ENCODE data around the gene TCF12. TPM values are rescaled to one million over a fixed set of nuclear protein-coding genes. Genes with fewer than 3 reads are reported as not detected.
"Not testable (repeated sequence)": the region's sequence is repeated elsewhere in the genome, so short reads cannot be mapped to it uniquely, and the experiment has no call there.

The TCF12 gene
- total RNA-seq, 3 donors from 2014 or later (not counting 1 experiment from before 2014, with no cell fraction given): 84.1 to 111 (median 107) TPM

DNA sequence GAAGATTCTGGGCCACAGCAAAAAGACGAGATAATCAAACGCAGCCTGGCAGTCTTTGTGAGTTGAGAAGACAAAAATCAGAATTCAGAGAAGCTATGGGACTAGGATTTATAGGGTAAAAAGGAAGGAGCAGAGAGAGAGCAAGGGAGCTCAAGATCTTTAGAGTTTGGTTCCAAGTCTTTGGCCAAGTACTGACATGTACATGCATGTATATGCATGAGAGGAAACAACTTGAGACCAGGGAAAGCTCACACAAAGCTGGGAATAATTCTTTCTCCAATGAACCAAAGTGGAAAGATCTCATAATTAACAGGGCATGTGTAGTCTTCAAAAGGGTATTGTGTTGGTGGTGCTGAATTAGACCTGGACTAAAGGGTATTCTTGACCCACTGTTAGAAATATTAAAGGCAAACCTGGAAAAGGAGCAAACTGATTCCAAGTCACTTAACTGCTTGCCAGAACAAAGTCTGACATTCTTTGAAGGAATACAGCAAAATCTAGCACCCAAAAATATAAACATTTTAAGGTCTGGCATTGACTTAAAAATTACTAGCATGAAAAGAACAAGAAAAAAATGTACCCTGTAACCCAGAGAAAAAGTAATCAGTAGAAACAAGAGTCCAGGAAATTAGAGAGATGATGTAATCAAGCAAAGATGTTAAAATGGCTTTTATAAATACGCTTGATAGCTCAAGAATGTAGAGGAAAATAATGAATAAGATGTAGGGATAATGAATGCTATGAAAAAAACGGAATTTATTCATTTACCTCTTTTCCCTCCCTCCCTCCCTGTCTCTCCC lies 231.8 kb downstream of the TCF12 start:
- ATAC-seq: no peak
- Mint-ChIP-seq H3K4me1 (peaks cover 25 to 34% of the 10 kb centered on the region in 2 donors), H3K27ac (no peak overlapping the region), H3K4me3 (no peak overlapping the region), H3K9me3 (peaks cover 0 to 9% of the 10 kb centered on the region in 2 donors), H3K36me3 (peaks cover 12% of the 10 kb centered on the region), H3K27me3 (ENCODE audit: low read depth in 2 of 2) (no peaks in the 10 kb centered on the region)
- H3K27ac ChIP-seq (ENCODE audit: low read length): no peak overlapping the region
- DNase-seq: no peak
- intact Hi-C loops (cut with micrococcal nuclease): no loop called here
- H3K27me3 ChIP-seq (ENCODE audit: control insufficient read depth, insufficient read depth, low read length): no peaks in the 10 kb centered on the region
- H3K36me3 ChIP-seq (ENCODE audit: control insufficient read depth, insufficient read depth, low read length): no peaks in the 10 kb centered on the region
- no peak overlapping the region for H3K4me3 ChIP-seq (ENCODE audit: low read length)
- TF ChIP-seq, protein P1, sequence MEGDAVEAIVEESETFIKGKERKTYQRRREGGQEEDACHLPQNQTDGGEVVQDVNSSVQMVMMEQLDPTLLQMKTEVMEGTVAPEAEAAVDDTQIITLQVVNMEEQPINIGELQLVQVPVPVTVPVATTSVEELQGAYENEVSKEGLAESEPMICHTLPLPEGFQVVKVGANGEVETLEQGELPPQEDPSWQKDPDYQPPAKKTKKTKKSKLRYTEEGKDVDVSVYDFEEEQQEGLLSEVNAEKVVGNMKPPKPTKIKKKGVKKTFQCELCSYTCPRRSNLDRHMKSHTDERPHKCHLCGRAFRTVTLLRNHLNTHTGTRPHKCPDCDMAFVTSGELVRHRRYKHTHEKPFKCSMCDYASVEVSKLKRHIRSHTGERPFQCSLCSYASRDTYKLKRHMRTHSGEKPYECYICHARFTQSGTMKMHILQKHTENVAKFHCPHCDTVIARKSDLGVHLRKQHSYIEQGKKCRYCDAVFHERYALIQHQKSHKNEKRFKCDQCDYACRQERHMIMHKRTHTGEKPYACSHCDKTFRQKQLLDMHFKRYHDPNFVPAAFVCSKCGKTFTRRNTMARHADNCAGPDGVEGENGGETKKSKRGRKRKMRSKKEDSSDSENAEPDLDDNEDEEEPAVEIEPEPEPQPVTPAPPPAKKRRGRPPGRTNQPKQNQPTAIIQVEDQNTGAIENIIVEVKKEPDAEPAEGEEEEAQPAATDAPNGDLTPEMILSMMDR (IDR thresholded peaks at IDR 0.05): no peak
- H3K9me3 ChIP-seq (ENCODE audit: control insufficient read depth, insufficient read depth, low read length): peaks cover 8% of the 10 kb centered on the region
- 98% methylated on average over 3 of the region's 4 CpGs for WGBS (ENCODE audit: insufficient coverage)
- H3K4me1 ChIP-seq (ENCODE audit: control insufficient read depth, insufficient read depth, low read length): no peaks in the 10 kb centered on the region

DNA sequence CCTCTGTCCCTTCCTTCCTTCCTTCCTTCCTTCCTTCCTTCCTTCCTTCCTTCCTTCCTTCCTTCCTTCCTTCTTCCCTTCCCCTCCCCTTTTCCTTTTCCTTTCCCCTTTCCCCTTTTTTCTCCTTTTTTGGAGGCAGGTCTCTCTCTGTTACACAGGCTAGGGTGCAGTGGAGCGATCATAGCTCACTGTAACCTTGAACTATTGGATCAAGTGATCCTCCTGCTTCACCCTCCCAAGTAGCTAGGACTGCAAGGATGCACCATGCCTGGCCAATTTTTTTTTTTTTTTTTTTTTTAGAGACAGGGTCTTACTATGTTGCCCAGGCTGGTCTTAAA lies 232.4 kb downstream of the TCF12 start:
- intact Hi-C loops (cut with micrococcal nuclease): not testable (repeated sequence)
- H3K36me3 Mint-ChIP-seq: peaks cover 12% of the 10 kb centered on the region

DNA sequence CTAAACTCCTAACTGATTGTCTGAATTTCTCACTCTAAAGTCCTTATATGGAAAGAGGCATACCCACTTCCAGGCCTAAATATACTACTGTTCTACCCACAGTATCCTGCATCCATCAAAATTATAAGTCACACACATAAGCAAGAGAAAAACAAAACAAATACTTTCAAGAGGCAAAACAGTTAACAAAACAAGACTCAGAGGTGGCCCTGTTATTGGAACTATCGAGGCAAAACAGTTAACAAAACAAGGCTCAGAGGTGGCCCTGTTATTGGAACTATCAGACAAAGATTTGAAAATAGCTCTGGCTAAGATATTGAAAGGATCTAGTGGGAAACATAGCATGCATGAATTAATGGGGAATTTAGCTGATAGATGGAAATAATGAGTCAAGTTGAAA lies 233.7 kb downstream of the TCF12 start:
- peaks cover 8% of the 10 kb centered on the region for H3K9me3 ChIP-seq (ENCODE audit: control insufficient read depth, insufficient read depth, low read length)
- Mint-ChIP-seq H3K4me1 (peaks cover 25 to 29% of the 10 kb centered on the region in 2 donors), H3K27me3 (ENCODE audit: low read depth in 2 of 2) (no peaks in the 10 kb centered on the region), H3K27ac (no peak overlapping the region), H3K9me3 (peaks cover 0 to 9% of the 10 kb centered on the region in 2 donors), H3K36me3 (peaks cover 12% of the 10 kb centered on the region), H3K4me3 (no peak overlapping the region)
- no peak overlapping the region for H3K4me3 ChIP-seq (ENCODE audit: low read length)
- H3K36me3 ChIP-seq (ENCODE audit: control insufficient read depth, insufficient read depth, low read length): no peaks in the 10 kb centered on the region
- no peaks in the 10 kb centered on the region for H3K27me3 ChIP-seq (ENCODE audit: control insufficient read depth, insufficient read depth, low read length)
- TF ChIP-seq, protein P1 (IDR thresholded peaks at IDR 0.05): no peak
- DNase-seq: no peak
- no peak overlapping the region for H3K27ac ChIP-seq (ENCODE audit: low read length)
- no peak for ATAC-seq
- intact Hi-C loops (cut with micrococcal nuclease): no loop called here
- no peaks in the 10 kb centered on the region for H3K4me1 ChIP-seq (ENCODE audit: control insufficient read depth, insufficient read depth, low read length)
- WGBS (ENCODE audit: insufficient coverage): 94% methylated on average over 1 of the region's 1 CpG

More for the DNA sequence above, 232.4 kb downstream of the TCF12 start:
- H3K4me1 ChIP-seq (ENCODE audit: control insufficient read depth, insufficient read depth, low read length); H3K9me3 Mint-ChIP-seq; H3K9me3 ChIP-seq (ENCODE audit: control insufficient read depth, insufficient read depth, low read length); ATAC-seq; H3K4me3 Mint-ChIP-seq; H3K27ac ChIP-seq (ENCODE audit: low read length); H3K36me3 ChIP-seq (ENCODE audit: control insufficient read depth, insufficient read depth, low read length); H3K27me3 Mint-ChIP-seq (ENCODE audit: low read depth in 2 of 2); H3K4me3 ChIP-seq (ENCODE audit: low read length); H3K27me3 ChIP-seq (ENCODE audit: control insufficient read depth, insufficient read depth, low read length); H3K27ac Mint-ChIP-seq; DNase-seq: not testable (repeated sequence)
- peaks cover 25 to 34% of the 10 kb centered on the region in 2 donors for H3K4me1 Mint-ChIP-seq
- WGBS (ENCODE audit: insufficient coverage): 100% methylated on average over 1 of the region's 1 CpG

DNA sequence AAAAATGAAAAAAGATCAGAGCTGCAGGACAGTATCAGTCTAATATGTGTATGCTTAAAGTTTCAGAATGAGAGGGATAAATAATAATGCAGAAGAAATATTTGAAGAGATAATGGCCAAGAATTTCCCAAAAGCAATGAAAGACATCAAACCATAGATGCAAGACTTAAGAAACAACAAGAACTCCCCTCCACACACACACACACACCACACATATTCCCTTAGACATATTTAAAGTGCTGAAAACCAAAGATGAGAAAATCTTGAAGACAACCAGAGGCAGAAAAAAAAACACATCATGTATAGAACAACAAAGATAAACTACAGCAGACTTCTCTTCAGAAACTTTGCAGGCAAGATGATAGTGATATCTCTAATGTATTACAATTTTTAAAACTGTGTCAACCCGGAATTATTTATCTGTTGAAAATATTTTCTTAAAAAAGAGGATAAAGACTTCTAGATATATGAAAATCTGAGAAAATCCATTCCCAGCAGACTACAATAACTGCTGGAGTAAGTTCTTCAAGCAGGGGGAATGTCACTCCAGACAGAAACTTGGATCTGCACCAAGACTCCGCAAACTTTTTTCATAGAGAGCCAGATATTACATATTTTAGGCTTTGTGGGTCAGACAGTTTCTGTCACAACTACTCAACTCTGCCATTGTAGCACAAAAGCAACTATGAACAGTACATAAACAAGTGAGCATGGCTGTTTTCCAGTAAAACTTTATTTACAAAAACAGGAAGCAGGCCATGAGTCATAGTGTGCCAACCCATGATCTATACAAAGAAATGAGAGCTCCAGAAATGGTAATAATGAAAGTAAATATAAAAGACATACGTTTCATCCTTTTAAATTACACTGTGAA lies 234.5 kb downstream of the TCF12 start:
- peaks cover 12% of the 10 kb centered on the region for H3K36me3 Mint-ChIP-seq
- peaks cover 8% of the 10 kb centered on the region for H3K9me3 ChIP-seq (ENCODE audit: control insufficient read depth, insufficient read depth, low read length)
- no peaks in the 10 kb centered on the region for H3K27me3 ChIP-seq (ENCODE audit: control insufficient read depth, insufficient read depth, low read length)
- H3K4me1 Mint-ChIP-seq: peaks cover 25 to 29% of the 10 kb centered on the region in 2 donors
- H3K4me3 Mint-ChIP-seq: no peak overlapping the region
- H3K4me3 ChIP-seq (ENCODE audit: low read length): no peak overlapping the region
- 90% methylated on average over 1 of the region's 3 CpGs for WGBS (ENCODE audit: insufficient coverage)
- no peaks in the 10 kb centered on the region for H3K27me3 Mint-ChIP-seq (ENCODE audit: low read depth in 2 of 2)
- no peak overlapping the region for H3K27ac ChIP-seq (ENCODE audit: low read length)
- peaks cover 0 to 9% of the 10 kb centered on the region in 2 donors for H3K9me3 Mint-ChIP-seq
- TF ChIP-seq, protein P1 (IDR thresholded peaks at IDR 0.05): no peak
- intact Hi-C loops (cut with micrococcal nuclease): no loop called here
- H3K4me1 ChIP-seq (ENCODE audit: control insufficient read depth, insufficient read depth, low read length): no peaks in the 10 kb centered on the region
- DNase-seq (no peak), ATAC-seq (no peak)
- no peaks in the 10 kb centered on the region for H3K36me3 ChIP-seq (ENCODE audit: control insufficient read depth, insufficient read depth, low read length)
- peak overlapping the region in 1 of 2 donors; percentile 56 for H3K27ac Mint-ChIP-seq
